T-cell (primary cell): ENCODE data around the gene CFAP46. TPM values are rescaled to one million over a fixed set of nuclear protein-coding genes. Genes with fewer than 3 reads are reported as not detected.

ENCODE experiments used
- ATAC-seq, 4 experiments: fragments of 200-7000 bp in 3 of 4; fragments of 150-1000 bp in 1 of 4; cut with Tn5 transposase; replicated peaks in 1 of 4; 1 replicate in 3 of 4; 2 replicates in 1 of 4; pipeline ENCODE4 v1.10.0; 2021; ENCODE audit warnings: moderate library complexity in 3 of 4, mild to moderate bottlenecking in 2 of 4, moderate number of reproducible peaks in 1 of 4
- CTCF ChIA-PET, 2 donors: fragments of 300-600 bp; sonication (Branson Sonifier 250); formaldehyde crosslinking; loops; one replicate each; lab custom pipeline; 2022; ENCODE audit warnings: antibody characterized with exemption in 2 of 2; lab: Charles Lee
- POLR2A ChIA-PET, 2 donors: fragments of 300-600 bp; sonication (Branson Sonifier 250); formaldehyde crosslinking; loops; one replicate each; lab custom pipeline; 2022; ENCODE audit warnings: antibody characterized with exemption in 2 of 2; lab: Charles Lee
- DNase-seq, 35 experiments: peaks; one replicate each; pipeline versions ENCODE4 v3.0.0 to v3.0.0-alpha.2; 2013 to 2023
- H3K27ac ChIP-seq: one replicate; pipeline ENCODE4 v1.5.1; 2013; ENCODE audit warnings: low read length
- H3K27me3 ChIP-seq, 2 experiments: replicated peaks in 1 of 2; 1 replicate in 1 of 2; 2 replicates in 1 of 2; pipeline versions ENCODE4 v1.6.1 to v1.7.0; 2013; ENCODE audit warnings: low read length in 1 of 2, mixed read lengths in 1 of 2; ENCODE audit not compliant: control insufficient read depth in 2 of 2, insufficient read depth in 2 of 2; ENCODE audit errors: extremely low read depth in 1 of 2
- H3K36me3 ChIP-seq, 2 donors: 1 replicate in 1 of 2; 2 replicates in 1 of 2; pipeline versions ENCODE4 v1.6.1 to v1.7.0; 2013; ENCODE audit warnings: low read length in 1 of 2; ENCODE audit not compliant: control insufficient read depth in 2 of 2, insufficient read depth in 1 of 2; ENCODE audit errors: extremely low read depth in 1 of 2
- H3K4me1 ChIP-seq, 2 experiments: 1 replicate in 1 of 2; 2 replicates in 1 of 2; pipeline versions ENCODE4 v1.6.1 to v1.7.0; 2013; ENCODE audit warnings: low read length in 2 of 2, mixed read lengths in 1 of 2; ENCODE audit not compliant: insufficient read depth in 2 of 2, control insufficient read depth in 1 of 2; ENCODE audit errors: extremely low read depth in 1 of 2
- H3K4me3 ChIP-seq, 2 donors: 1 replicate in 1 of 2; 2 replicates in 1 of 2; pipeline versions ENCODE4 v1.5.1 to v1.7.0; 2013; ENCODE audit warnings: mild to moderate bottlenecking in 2 of 2, low read length in 1 of 2, moderate library complexity in 1 of 2; ENCODE audit not compliant: control insufficient read depth in 1 of 2; ENCODE audit errors: extremely low read depth in 1 of 2
- H3K9me3 ChIP-seq: 2 replicates; pipeline ENCODE4 v1.7.0; 2013
- H3K27ac Mint-ChIP-seq, 2 donors: one replicate each; pipeline ENCODE4 v1.8.0; 2020 to 2021; ENCODE audit warnings: mild to moderate bottlenecking in 2 of 2, mixed read lengths in 2 of 2
- H3K27me3 Mint-ChIP-seq, 2 donors: one replicate each; pipeline ENCODE4 v1.8.0; 2021 to 2022; ENCODE audit warnings: mixed read lengths in 2 of 2
- H3K36me3 Mint-ChIP-seq: one replicate; pipeline ENCODE4 v1.8.0; 2021; ENCODE audit warnings: mixed read lengths
- H3K4me1 Mint-ChIP-seq, 3 donors: one replicate each; pipeline ENCODE4 v1.8.0; 2020 to 2022; ENCODE audit warnings: mixed read lengths in 3 of 3, mild to moderate bottlenecking in 1 of 3
- H3K4me3 Mint-ChIP-seq, 3 donors: one replicate each; pipeline ENCODE4 v1.8.0; 2020 to 2022; ENCODE audit warnings: mild to moderate bottlenecking in 3 of 3, mixed read lengths in 3 of 3, moderate library complexity in 3 of 3
- H3K9me3 Mint-ChIP-seq, 3 donors: one replicate each; pipeline ENCODE4 v1.8.0; 2020 to 2022; ENCODE audit warnings: mixed read lengths in 3 of 3
- WGBS: methylation state at CpG from one replicate; pipeline ENCODE4 v1.1.5; 2013; ENCODE audit warnings: missing lambda C conversion rate; ENCODE audit not compliant: insufficient coverage; 5-methylcytosine and 5-hydroxymethylcytosine counted together
- total RNA-seq, 35 experiments: library from RNA in 6 of 35; stranded (reverse) in 6 of 35; fragments of 120-200 nt in 1 of 35; gene quantifications; one replicate each; pipeline versions ENCODE4 v1.2.1 to v1.2.4 and lab custom pipeline; 2013 to 2026

The CFAP46 gene
- total RNA-seq, 5 donors from 2014 or later (not counting 1 experiment from before 2014, with no cell fraction given) = not detected

DNA sequence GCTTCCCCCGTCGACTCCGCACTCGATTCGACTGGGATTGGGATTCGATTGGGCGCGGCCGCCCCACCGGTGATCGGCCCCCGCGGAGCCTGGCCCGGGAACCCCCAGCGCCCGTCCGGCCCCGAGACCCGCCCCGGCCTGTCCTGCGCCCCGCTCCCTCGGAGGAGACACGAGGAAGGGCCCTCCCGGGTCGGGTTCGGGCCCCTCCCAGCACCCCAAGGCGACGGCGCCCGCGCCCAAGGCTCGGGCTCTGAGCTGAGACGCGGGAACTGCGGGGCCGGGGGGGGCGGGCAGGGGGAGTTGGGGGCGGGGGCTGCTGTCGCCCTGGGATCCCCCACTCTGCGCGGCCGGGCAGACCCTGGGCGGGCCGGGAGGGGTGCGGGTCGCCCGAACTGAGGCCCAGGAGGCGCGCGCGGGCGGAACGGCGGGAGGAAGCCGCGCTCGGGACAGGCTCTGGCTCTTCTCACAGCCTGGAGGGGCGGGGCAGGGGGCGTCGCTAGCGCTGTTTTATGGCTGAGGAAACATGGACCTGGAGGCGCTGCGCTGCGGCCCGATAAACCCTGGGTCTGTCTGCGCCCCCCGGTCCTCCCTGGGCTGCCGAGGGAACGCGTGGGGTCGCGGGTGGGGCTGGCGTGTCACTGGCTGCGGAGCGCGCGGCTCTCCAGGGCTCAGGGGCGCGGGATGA lies 154.7 kb downstream of the CFAP46 start:
- DNase-seq (no peak), ATAC-seq (no peak)
- Histone ChIP-seq H3K27ac (no peak overlapping the region), H3K4me1 (peaks cover 0 to 4% of the 10 kb centered on the region in 2 experiments), H3K4me3 (no peak overlapping the region), H3K27me3 (peaks cover 3 to 66% of the 10 kb centered on the region in 2 experiments), H3K9me3 (no peaks in the 10 kb centered on the region), H3K36me3 (no peaks in the 10 kb centered on the region)
- no peaks in the 10 kb centered on the region for H3K9me3 Mint-ChIP-seq
- CTCF ChIA-PET = no interaction called here
- H3K27me3 Mint-ChIP-seq = peaks cover 0 to 25% of the 10 kb centered on the region in 2 donors
- POLR2A ChIA-PET = no interaction called here
- H3K4me3 Mint-ChIP-seq = no peak overlapping the region
- H3K27ac Mint-ChIP-seq = no peak overlapping the region
- peaks cover 0 to 4% (median 2%) of the 10 kb centered on the region in 3 donors for H3K4me1 Mint-ChIP-seq
- H3K36me3 Mint-ChIP-seq = peaks cover 11% of the 10 kb centered on the region
- WGBS = 4% methylated on average over 59 of the region's 80 CpGs

- Mint-ChIP-seq H3K9me3 (no peaks in the 10 kb centered on the region), H3K27ac (no peak overlapping the region), H3K27me3 (peaks cover 0 to 25% of the 10 kb centered on the region in 2 donors), H3K4me3 (no peak overlapping the region), H3K4me1 (peaks cover 0 to 4% (median 2%) of the 10 kb centered on the region in 3 donors), H3K36me3 (peaks cover 13% of the 10 kb centered on the region)
- H3K4me1 ChIP-seq = peaks cover 0 to 4% of the 10 kb centered on the region in 2 experiments
- H3K27me3 ChIP-seq = peaks cover 3 to 66% of the 10 kb centered on the region in 2 experiments
- WGBS = 5% methylated on average over 80 of the region's 80 CpGs
- peaks cover 0 to under 1% of the 10 kb centered on the region in 2 donors for H3K36me3 ChIP-seq
- ChIA-PET POLR2A (no interaction called here), CTCF (no interaction called here)
- ATAC-seq (no peak), DNase-seq (no peak)
- no peak overlapping the region for H3K27ac ChIP-seq
- no peaks in the 10 kb centered on the region for H3K9me3 ChIP-seq
- no peak overlapping the region for H3K4me3 ChIP-seq
Observed at GRCh38 chr10:132786884-132787494, 155.4 kb downstream of the CFAP46 start.

DNA sequence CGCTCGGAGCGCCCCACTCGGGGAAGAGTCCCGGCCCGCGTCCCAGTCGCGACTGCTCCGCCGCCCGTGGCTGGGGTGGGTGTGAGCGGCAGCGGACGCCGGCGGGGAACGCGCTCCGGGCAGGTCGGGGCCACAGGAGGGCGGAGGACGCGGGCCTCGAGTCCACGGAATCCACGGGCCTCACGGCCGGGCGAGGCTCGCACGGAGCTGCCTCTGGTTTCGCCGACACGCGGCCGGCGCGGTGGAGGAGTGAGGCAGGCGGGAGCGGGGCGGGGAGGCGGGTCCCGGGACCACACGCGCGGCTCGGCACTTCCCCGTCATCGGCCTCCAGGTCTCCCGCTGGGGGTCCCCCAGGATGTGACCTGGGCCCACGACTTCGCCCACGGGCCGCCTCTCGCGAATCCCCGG lies 155.9 kb downstream of the CFAP46 start:
- peaks cover 18% of the 10 kb centered on the region for H3K36me3 Mint-ChIP-seq
- ATAC-seq (no peak), DNase-seq (no peak)
- no peak overlapping the region for H3K27ac ChIP-seq
- no peak overlapping the region for H3K4me3 ChIP-seq
- WGBS = 14% methylated on average over 58 of the region's 58 CpGs
- CTCF ChIA-PET = no interaction called here
- peaks cover 0 to 4% of the 10 kb centered on the region in 2 experiments for H3K4me1 ChIP-seq
- H3K9me3 ChIP-seq = no peaks in the 10 kb centered on the region
- POLR2A ChIA-PET = no interaction called here
- peaks cover 0 to 5% of the 10 kb centered on the region in 2 donors for H3K36me3 ChIP-seq
- H3K9me3 Mint-ChIP-seq = no peaks in the 10 kb centered on the region
- H3K27ac Mint-ChIP-seq = no peak overlapping the region
- peaks cover 0 to 25% of the 10 kb centered on the region in 2 donors for H3K27me3 Mint-ChIP-seq
- H3K4me1 Mint-ChIP-seq = peaks cover 0 to 4% (median 2%) of the 10 kb centered on the region in 3 donors
- H3K27me3 ChIP-seq = peaks cover 3 to 64% of the 10 kb centered on the region in 2 experiments
- H3K4me3 Mint-ChIP-seq = no peak overlapping the region

- WGBS = 4% methylated on average over 102 of the region's 119 CpGs
- peaks cover 0 to 4% of the 10 kb centered on the region in 2 experiments for H3K4me1 ChIP-seq
- H3K36me3 Mint-ChIP-seq = peaks cover 23% of the 10 kb centered on the region
- POLR2A ChIA-PET = no interaction called here
- DNase-seq = no peak
- no peak within 1 kb of the TSS for H3K4me3 ChIP-seq
- H3K9me3 ChIP-seq = no peaks in the 10 kb centered on the region
- H3K27me3 Mint-ChIP-seq = peaks cover 0 to 24% of the 10 kb centered on the region in 2 donors
- ATAC-seq = no peak
- H3K27ac Mint-ChIP-seq = no peak within 1 kb of the TSS
- H3K36me3 ChIP-seq = peaks cover 3 to 9% of the 10 kb centered on the region in 2 donors
- H3K4me3 Mint-ChIP-seq = no peak within 1 kb of the TSS
- peaks cover 3 to 60% of the 10 kb centered on the region in 2 experiments for H3K27me3 ChIP-seq
- CTCF ChIA-PET = no interaction called here
- H3K27ac ChIP-seq = no peak within 1 kb of the TSS
- H3K4me1 Mint-ChIP-seq = peaks cover 0 to 4% (median 2%) of the 10 kb centered on the region in 3 donors
- H3K9me3 Mint-ChIP-seq = no peaks in the 10 kb centered on the region
Observed at GRCh38 chr10:132785723-132786475, 156.5 kb downstream of the CFAP46 start, which contains the start of gene NKX6-2. NKX6-2 (minus strand) TSS chr10:132786147; CDS start chr10:132785948, 199 bp downstream.

DNA sequence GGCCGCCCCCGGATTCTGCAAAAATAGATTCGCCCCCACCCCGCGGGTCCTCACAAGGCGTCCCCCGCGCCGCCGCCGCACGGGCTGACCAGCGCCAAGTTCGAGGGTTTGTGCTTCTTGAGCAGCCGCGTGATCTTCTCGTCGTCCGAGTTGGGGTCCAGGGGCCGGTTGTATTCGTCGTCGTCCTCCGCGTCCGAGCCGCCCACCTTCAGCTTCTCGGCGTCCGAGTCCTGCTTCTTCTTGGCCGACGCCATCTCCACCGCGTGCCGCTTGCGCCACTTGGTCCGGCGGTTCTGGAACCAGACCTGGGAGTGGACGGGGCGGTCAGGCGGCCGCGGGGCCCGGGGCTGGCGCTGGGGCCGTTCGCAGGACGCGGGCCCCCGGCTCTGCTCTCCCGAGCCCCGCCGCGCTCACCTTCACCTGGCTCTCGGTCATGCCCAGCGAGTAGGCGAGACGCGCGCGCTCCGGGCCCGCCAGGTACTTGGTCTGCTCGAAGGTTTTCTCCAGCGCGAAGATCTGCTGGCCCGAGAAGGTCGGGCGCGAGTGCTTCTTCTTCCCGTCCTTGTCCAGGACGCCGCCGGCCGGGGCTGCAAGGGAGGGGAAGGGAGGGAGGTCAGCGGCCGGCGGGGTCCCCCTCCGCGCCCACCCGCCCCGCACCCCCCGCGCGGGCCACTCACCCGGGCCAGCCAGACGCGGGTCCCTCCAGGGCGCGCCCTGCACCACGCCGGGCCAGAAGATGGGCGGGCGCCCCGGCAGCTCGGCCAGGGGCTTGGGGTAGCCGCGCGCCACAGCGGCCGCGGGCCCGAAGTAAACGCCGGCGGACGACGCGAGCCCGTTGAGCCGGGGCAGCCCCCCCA lies 157.3 kb downstream of the CFAP46 start:
- Histone ChIP-seq H3K4me3 (no peak overlapping the region), H3K4me1 (peaks cover 0 to 4% of the 10 kb centered on the region in 2 experiments), H3K9me3 (no peaks in the 10 kb centered on the region), H3K36me3 (peaks cover 7 to 9% of the 10 kb centered on the region in 2 donors), H3K27ac (no peak overlapping the region), H3K27me3 (peaks cover 3 to 58% of the 10 kb centered on the region in 2 experiments)
- 16% methylated on average over 97 of the region's 111 CpGs for WGBS
- ChIA-PET CTCF (no interaction called here), POLR2A (no interaction called here)
- no peak overlapping the region for H3K27ac Mint-ChIP-seq
- ATAC-seq = no peak
- H3K9me3 Mint-ChIP-seq = no peaks in the 10 kb centered on the region
- no peak for DNase-seq
- no peak overlapping the region for H3K4me3 Mint-ChIP-seq
- peaks cover 0 to 4% (median 2%) of the 10 kb centered on the region in 3 donors for H3K4me1 Mint-ChIP-seq
- peaks cover 25% of the 10 kb centered on the region for H3K36me3 Mint-ChIP-seq
- H3K27me3 Mint-ChIP-seq = peaks cover 0 to 22% of the 10 kb centered on the region in 2 donors
